Central memory CD8-positive, alpha-beta T cell (primary cell): ENCODE data around the gene NLGN1.

Experiments used
- ATAC-seq: fragments of 150-1000 bp; cut with Tn5 transposase; replicated peaks from 2 replicates; pipeline ENCODE4 v1.10.0; 2022; ENCODE audit warnings: mild to moderate bottlenecking, moderate FRiP score, moderate number of reproducible peaks; ENCODE audit not compliant: poor library complexity, severe bottlenecking; ENCODE audit errors: extremely low read depth
- DNase-seq, 2 donors: peaks; one replicate each; pipeline ENCODE4 v3.0.0; 2021; ENCODE audit warnings: low spot score in 2 of 2
- H3K27ac Mint-ChIP-seq: one replicate; pipeline ENCODE4 v1.8.0; 2022; ENCODE audit warnings: low read depth, mild to moderate bottlenecking, moderate library complexity, mixed read lengths
- H3K27me3 Mint-ChIP-seq: one replicate; pipeline ENCODE4 v1.8.0; 2022; ENCODE audit warnings: mixed read lengths
- H3K36me3 Mint-ChIP-seq: one replicate; pipeline ENCODE4 v1.8.0; 2022; ENCODE audit warnings: mild to moderate bottlenecking, moderate library complexity, mixed read lengths; ENCODE audit not compliant: insufficient read depth
- H3K4me1 Mint-ChIP-seq: one replicate; pipeline ENCODE4 v1.8.0; 2022; ENCODE audit warnings: mixed read lengths
- H3K4me3 Mint-ChIP-seq: one replicate; pipeline ENCODE4 v1.8.0; 2022; ENCODE audit warnings: mild to moderate bottlenecking, moderate library complexity, mixed read lengths
- H3K9me3 Mint-ChIP-seq: one replicate; pipeline ENCODE4 v1.8.0; 2022; ENCODE audit warnings: mixed read lengths

Gene NLGN1

DNA sequence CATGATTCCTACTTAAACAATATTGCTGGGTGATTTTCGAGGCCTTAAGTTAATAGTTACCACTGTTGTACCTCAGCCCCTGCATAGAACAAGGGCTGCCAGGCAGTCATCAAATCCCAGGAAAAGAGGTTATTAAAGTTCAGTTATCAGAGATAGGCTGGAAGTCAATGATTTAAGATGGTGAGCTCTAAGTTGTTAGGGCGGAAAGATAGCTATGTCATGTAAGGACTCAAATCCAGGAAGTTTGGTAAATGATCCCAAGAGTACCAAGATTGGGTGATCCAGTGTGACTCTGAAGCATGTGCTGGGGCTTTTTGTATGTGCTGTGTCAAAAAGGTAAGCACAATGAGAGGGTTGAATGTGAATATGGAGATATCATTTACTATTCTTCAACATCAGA is 287.9 kb downstream of the NLGN1 start:
- Mint-ChIP-seq H3K4me1 (no peaks in the 10 kb centered on the region), H3K27me3 (no peaks in the 10 kb centered on the region), H3K9me3 (peaks cover 5% of the 10 kb centered on the region), H3K36me3 (no peaks in the 10 kb centered on the region), H3K4me3 (no peak overlapping the region), H3K27ac (no peak overlapping the region)
- DNase-seq (no peak), ATAC-seq (no peak)

DNA sequence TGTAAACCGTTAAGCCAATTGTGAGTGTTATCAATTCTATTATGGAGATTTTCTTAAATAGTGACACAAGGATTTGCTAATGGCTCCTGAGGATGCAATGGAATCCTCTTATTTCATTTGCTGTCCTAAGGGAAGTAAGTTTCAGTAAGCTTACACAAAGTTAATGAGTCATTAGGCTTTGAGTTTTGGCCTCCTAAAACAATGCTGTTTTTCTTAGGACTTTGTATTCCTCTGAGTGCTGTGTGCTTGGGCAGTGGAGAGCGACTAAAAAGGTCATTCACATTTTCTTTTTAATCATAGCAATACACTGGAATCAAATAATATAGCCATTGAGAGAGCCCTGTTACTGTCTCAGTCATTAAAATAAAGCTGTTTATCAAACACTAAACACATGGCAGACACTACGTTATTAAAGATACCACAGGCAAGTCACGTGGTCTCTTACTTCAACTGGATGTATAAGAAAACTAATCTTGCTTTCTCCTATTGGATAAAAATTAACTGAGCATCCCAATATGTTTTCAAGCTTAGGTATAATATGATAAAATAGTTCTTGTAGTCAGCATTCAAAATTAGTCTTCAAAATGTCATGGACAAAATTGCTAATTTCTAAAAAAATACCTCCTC is 290.8 kb downstream of the NLGN1 start:
- no peak for DNase-seq
- no peak overlapping the region for H3K4me3 Mint-ChIP-seq
- H3K27me3 Mint-ChIP-seq: no peaks in the 10 kb centered on the region
- ATAC-seq: no peak
- H3K36me3 Mint-ChIP-seq: no peaks in the 10 kb centered on the region
- no peaks in the 10 kb centered on the region for H3K4me1 Mint-ChIP-seq
- H3K9me3 Mint-ChIP-seq: peaks cover 10% of the 10 kb centered on the region
- H3K27ac Mint-ChIP-seq: no peak overlapping the region

DNA sequence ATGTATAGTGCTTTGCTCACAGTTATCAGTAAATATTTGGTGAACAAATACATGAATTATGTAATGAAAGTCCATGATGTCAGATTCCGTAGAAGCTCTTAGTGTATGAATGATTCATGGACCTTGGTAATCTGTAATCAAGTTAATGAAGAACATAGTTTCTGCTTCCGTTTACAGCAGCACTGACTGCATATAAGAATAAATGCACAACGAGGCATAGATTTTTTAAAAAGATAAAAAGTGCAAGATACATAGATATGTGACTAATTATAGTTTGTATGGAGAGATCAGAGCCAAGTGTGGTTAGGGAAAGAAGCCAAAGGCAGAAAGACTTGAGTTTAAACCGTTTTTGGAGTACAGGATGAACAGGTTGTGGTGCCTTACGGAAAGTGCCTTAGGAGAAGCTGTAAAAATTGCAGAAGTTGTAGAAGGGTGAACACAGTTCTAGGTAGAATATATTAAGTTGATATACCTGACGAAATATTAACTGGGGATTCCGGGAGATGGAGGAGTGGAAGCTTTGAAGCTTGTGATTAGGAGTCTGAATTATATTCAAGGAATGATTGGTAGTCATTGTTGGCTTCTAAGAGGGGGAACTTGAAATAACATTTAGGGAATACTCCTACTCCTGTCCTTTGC is 293.1 kb downstream of the NLGN1 start:
- H3K4me1 Mint-ChIP-seq: no peaks in the 10 kb centered on the region
- no peak overlapping the region for H3K4me3 Mint-ChIP-seq
- no peaks in the 10 kb centered on the region for H3K27me3 Mint-ChIP-seq
- ATAC-seq (no peak), DNase-seq (no peak)
- H3K27ac Mint-ChIP-seq: no peak overlapping the region
- H3K9me3 Mint-ChIP-seq: peaks cover 9% of the 10 kb centered on the region
- no peaks in the 10 kb centered on the region for H3K36me3 Mint-ChIP-seq

DNA sequence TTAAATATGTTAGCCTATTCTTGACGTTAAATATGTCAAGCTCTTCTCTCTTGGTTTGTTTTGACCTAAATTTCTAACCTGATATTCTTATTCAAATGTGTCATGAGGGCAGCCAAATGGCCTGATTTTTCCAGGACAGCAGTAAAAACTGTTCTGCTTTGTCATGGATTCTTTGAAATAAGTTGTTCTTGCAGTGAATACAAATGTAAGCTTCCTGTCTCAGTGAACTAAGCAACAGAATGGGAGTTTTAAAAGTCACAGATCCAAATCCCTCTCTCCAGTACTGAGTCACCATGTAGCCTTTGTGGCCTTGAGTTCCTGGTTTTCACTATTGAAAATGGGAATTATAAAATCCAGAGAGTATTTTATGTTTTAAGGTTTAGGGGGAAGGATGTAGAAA is 301.8 kb downstream of the NLGN1 start:
- Mint-ChIP-seq H3K36me3 (no peaks in the 10 kb centered on the region), H3K9me3 (peaks cover 6% of the 10 kb centered on the region), H3K4me1 (no peaks in the 10 kb centered on the region), H3K4me3 (no peak overlapping the region), H3K27ac (no peak overlapping the region), H3K27me3 (no peaks in the 10 kb centered on the region)
- DNase-seq (no peak), ATAC-seq (no peak)

DNA sequence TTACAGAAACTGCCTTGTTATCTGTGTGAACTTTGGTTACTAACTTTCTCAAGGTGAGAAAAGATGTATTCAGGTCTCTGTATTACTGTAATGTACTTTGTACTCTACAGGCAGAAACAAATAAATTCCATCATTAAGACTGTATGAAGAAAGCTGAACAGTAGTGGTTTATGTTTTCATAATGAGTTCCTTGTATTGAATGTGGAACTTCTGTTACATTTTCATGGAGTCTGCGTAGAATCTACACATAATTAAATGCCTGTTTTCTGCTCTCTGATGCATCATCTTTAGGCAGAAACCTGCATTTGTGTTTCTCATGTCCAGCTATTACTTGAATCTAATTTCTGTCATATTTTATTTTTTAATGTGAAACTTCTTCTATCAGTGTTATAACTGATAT is 302.8 kb downstream of the NLGN1 start:
- Mint-ChIP-seq H3K27me3 (no peaks in the 10 kb centered on the region), H3K27ac (no peak overlapping the region), H3K36me3 (no peaks in the 10 kb centered on the region), H3K4me3 (no peak overlapping the region), H3K9me3 (peaks cover 6% of the 10 kb centered on the region), H3K4me1 (no peaks in the 10 kb centered on the region)
- DNase-seq (no peak), ATAC-seq (no peak)

DNA sequence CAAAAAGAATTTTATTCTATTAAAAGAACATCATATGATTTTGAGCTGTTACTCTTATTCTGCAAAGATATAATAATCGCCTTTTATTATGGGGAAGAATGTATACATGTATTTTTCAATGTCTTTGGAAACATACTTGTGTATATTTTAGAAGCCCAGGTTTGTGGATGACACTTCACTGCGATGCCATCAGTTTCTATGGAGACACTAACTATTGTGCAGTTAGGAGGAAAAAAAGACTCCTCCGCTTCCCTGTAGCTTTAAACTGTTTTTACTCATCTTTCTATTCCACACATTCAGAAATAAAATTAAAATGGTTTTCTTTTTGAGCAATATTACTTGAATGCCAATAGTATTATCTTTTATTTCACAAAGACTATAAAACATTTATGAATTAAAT is 305.0 kb downstream of the NLGN1 start:
- no peak for ATAC-seq

DNA sequence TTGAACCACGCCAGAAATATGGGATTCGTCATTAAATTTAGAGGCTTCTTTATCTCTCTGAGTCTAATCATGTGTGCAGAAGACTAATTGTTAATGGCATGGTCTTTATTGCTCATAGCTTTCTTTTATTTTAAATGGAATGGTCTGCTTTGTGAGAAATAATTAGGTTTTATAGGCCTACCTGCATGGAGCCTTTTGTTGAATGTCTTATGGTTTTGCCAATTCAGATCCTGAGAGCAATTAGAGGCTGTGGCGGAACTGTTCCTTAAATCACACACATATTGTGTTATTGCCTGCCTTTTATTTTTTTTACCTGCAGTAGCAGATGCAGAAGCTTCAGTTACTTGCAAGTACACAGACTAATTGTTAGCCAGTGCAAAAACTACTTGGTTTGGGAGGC is 306.2 kb downstream of the NLGN1 start:
- H3K27ac Mint-ChIP-seq: no peak overlapping the region
- H3K27me3 Mint-ChIP-seq: no peaks in the 10 kb centered on the region
- H3K36me3 Mint-ChIP-seq: no peaks in the 10 kb centered on the region
- H3K4me1 Mint-ChIP-seq: no peaks in the 10 kb centered on the region
- no peak overlapping the region for H3K4me3 Mint-ChIP-seq
- DNase-seq: no peak
- ATAC-seq: no peak
- H3K9me3 Mint-ChIP-seq: peaks cover 6% of the 10 kb centered on the region

More for the DNA sequence above, 305.0 kb downstream of the NLGN1 start:
- no peak overlapping the region for H3K27ac Mint-ChIP-seq
- H3K4me1 Mint-ChIP-seq: no peaks in the 10 kb centered on the region
- no peak overlapping the region for H3K4me3 Mint-ChIP-seq
- no peak for DNase-seq
- peaks cover 6% of the 10 kb centered on the region for H3K9me3 Mint-ChIP-seq
- H3K27me3 Mint-ChIP-seq: no peaks in the 10 kb centered on the region
- H3K36me3 Mint-ChIP-seq: no peaks in the 10 kb centered on the region

DNA sequence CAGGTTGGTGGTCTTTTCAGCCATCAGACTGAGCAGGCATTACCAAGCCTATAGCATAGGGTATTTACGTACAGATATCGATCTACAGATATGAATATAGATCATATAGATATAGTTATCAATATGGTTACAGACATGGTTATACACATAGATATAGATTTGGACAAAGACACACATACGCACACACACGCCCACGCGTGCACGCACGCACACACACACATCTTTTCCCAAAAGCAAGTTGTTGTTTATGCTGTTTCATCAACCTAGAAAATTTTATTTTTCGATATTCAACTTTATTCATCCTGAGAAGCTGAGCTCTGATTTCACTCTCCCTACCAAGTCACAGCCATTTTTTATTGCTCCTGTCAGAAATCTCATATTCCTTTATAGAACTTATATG is 309.1 kb downstream of the NLGN1 start:
- DNase-seq (no peak), ATAC-seq (no peak)
- Mint-ChIP-seq H3K4me1 (no peaks in the 10 kb centered on the region), H3K4me3 (no peak overlapping the region), H3K9me3 (peaks cover 8% of the 10 kb centered on the region), H3K27ac (no peak overlapping the region), H3K27me3 (no peaks in the 10 kb centered on the region), H3K36me3 (no peaks in the 10 kb centered on the region)

DNA sequence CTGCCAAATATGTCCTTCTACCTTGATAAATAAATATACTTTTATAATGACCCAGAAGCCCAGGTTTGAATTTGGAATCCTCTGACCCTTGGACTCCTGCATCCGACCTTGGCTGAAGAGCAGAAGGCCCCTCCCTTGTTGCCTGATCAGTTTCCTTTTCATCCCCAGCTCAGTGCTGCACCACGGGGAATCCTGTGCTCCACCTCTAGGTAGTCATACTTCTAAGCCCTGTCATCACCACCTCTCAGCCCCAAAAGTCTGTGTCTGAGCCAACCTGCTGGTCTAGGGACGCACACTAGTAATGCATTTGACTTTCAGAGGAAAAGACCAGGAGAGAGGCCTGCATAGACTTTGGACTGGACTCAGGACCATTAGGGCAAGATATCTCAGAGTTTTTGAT is 310.6 kb downstream of the NLGN1 start:
- H3K4me3 Mint-ChIP-seq: no peak overlapping the region
- H3K4me1 Mint-ChIP-seq: no peaks in the 10 kb centered on the region
- DNase-seq (no peak), ATAC-seq (no peak)
- H3K27me3 Mint-ChIP-seq: no peaks in the 10 kb centered on the region
- no peaks in the 10 kb centered on the region for H3K36me3 Mint-ChIP-seq
- no peak overlapping the region for H3K27ac Mint-ChIP-seq
- peaks cover 9% of the 10 kb centered on the region for H3K9me3 Mint-ChIP-seq

DNA sequence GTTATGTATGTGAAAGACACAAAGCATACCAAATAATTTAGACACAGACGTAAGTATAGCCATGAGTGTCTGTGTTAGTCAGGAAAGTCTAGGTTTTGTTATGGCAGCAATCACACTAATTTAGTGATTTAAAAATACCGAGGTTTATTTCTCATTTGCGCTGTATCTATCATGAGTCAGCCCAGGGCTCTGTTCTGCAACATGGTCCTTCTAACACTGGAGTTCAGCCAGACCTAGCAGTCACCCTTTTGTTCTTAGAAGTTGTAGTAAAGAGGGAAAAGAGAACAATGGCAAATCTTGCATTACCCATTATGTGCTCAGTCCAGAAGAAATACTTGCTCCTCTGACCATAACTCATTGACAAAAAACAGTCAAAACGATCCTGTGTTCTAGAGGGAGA is 311.5 kb downstream of the NLGN1 start:
- ATAC-seq (no peak), DNase-seq (no peak)
- Mint-ChIP-seq H3K4me1 (no peaks in the 10 kb centered on the region), H3K9me3 (peaks cover 15% of the 10 kb centered on the region), H3K36me3 (no peaks in the 10 kb centered on the region), H3K27ac (no peak overlapping the region), H3K27me3 (no peaks in the 10 kb centered on the region), H3K4me3 (no peak overlapping the region)

DNA sequence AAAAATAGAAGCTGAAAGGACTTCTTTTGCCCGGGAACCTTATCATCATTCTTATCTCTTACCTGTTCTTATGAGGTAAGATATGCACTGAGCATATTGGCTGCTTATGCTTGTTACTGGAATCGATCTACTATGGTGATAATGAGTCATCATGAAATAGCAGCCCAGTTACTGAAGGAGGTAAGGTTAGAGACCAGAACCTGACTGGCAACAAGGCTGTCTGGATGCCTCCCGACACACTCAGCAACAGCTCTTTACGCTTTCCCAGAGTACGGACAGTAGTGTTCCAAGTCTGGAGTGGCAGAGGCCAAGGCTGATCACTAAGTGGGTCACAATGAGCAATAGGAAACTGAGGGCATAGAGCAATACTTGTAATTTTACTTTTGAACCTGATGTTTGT is 314.1 kb downstream of the NLGN1 start:
- H3K27ac Mint-ChIP-seq: no peak overlapping the region
- peaks cover 22% of the 10 kb centered on the region for H3K9me3 Mint-ChIP-seq
- DNase-seq (no peak), ATAC-seq (no peak)
- H3K4me1 Mint-ChIP-seq: no peaks in the 10 kb centered on the region
- no peak overlapping the region for H3K4me3 Mint-ChIP-seq
- H3K27me3 Mint-ChIP-seq: no peaks in the 10 kb centered on the region
- no peaks in the 10 kb centered on the region for H3K36me3 Mint-ChIP-seq

DNA sequence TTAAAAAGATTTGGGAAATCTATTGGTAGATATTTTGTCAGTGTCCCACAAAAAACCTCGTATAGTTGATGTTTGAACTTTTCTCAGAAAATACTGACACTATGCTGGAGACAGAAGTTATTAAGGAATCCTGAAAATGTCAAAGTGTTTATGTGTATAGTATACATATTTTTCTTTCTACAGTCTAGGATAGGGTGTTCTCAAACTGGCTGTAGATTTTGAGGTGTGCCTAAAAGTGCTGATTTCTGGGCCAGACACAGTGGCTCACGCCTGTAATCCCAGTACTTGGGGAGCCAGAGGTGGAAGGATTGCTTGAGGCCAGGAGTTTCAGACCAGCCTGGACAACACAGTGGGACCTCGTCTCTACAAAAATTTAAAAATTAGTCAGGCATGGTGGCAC is 322.0 kb downstream of the NLGN1 start:
- H3K27ac Mint-ChIP-seq: no peak overlapping the region
- no peak for DNase-seq
- H3K36me3 Mint-ChIP-seq: peaks cover 2% of the 10 kb centered on the region
- peaks cover 25% of the 10 kb centered on the region for H3K9me3 Mint-ChIP-seq
- ATAC-seq: no peak
- H3K27me3 Mint-ChIP-seq: no peaks in the 10 kb centered on the region
- H3K4me3 Mint-ChIP-seq: no peak overlapping the region
- H3K4me1 Mint-ChIP-seq: no peaks in the 10 kb centered on the region

DNA sequence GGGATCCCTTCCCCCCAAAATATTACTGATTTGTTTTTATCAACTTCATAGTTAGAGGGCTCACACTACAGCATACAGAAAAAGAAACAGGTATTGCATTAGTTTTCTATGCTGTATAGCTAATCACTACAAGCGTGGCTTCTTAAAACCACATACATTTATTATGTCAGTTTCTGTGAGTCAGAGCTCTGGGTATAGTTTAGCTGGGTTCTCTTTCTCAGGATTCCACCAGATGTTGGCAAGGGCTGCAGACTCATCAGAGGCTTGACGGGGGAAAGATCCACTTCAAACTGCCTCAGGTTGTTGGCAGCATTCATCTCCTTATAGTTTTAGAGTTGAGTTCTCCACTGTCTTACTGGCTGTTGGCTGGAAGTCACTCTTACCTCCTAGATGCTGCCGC is 328.0 kb downstream of the NLGN1 start:
- ATAC-seq (no peak), DNase-seq (no peak)
- no peak overlapping the region for H3K27ac Mint-ChIP-seq
- H3K36me3 Mint-ChIP-seq: no peaks in the 10 kb centered on the region
- H3K9me3 Mint-ChIP-seq: peaks cover 20% of the 10 kb centered on the region
- no peaks in the 10 kb centered on the region for H3K27me3 Mint-ChIP-seq
- H3K4me3 Mint-ChIP-seq: no peak overlapping the region
- H3K4me1 Mint-ChIP-seq: no peaks in the 10 kb centered on the region
